ENCODE results near the gene MSL1. TPM values are rescaled to one million over a fixed set of nuclear protein-coding genes. Genes with fewer than 3 reads are reported as not detected.
"Not testable (repeated sequence)": the region's sequence is repeated elsewhere in the genome, so short reads cannot be mapped to it uniquely, and the experiment has no call there.

MSL1 gene
- total RNA-seq, 1 experiment from 2014 or later: 59.8 TPM

DNA sequence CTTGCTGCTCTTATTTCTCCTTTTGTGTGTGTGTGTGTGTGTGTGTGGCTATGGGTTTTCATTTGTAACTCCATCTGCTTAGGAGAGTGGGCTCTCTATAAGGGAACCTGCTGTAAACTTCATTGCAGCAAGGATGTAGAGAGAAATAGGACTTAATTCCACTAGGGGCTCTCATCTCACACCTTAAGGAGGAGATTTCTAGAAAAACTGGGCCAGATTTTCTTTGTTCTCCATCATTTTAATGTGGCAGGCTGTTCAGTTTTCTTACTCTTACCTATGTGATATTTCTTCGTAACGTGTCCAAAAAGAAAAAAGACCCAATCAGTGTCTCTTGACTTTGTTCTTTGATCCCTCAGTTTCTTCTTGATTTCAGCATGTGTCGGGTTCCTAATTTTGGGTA is 14.0 kb downstream of the MSL1 start:
- Mint-ChIP-seq H3K27me3 (ENCODE audit: insufficient read depth, unreplicated experiment) (no peaks in the 10 kb centered on the region), H3K36me3 (ENCODE audit: insufficient read depth, unreplicated experiment) (peaks cover 86% of the 10 kb centered on the region), H3K27ac (ENCODE audit: low read depth, unreplicated experiment) (peak overlapping the region; percentile 21), H3K9me3 (ENCODE audit: unreplicated experiment) (no peaks in the 10 kb centered on the region), H3K4me3 (ENCODE audit: unreplicated experiment) (no peak overlapping the region), H3K4me1 (ENCODE audit: insufficient read depth, unreplicated experiment) (peaks cover 8% of the 10 kb centered on the region)
- no TSS peak for BruUV-seq (replicated peaks)
- TF ChIP-seq, protein P1, sequence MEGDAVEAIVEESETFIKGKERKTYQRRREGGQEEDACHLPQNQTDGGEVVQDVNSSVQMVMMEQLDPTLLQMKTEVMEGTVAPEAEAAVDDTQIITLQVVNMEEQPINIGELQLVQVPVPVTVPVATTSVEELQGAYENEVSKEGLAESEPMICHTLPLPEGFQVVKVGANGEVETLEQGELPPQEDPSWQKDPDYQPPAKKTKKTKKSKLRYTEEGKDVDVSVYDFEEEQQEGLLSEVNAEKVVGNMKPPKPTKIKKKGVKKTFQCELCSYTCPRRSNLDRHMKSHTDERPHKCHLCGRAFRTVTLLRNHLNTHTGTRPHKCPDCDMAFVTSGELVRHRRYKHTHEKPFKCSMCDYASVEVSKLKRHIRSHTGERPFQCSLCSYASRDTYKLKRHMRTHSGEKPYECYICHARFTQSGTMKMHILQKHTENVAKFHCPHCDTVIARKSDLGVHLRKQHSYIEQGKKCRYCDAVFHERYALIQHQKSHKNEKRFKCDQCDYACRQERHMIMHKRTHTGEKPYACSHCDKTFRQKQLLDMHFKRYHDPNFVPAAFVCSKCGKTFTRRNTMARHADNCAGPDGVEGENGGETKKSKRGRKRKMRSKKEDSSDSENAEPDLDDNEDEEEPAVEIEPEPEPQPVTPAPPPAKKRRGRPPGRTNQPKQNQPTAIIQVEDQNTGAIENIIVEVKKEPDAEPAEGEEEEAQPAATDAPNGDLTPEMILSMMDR (IDR thresholded peaks at IDR 0.05; ENCODE audit: unreplicated experiment): no peak
- POLR2A ChIA-PET: interaction anchor here (0.6 to 6.7 kb wide), 2 partner anchors 22 to 35 kb away, joined by 3 to 129 read pairs; partner anchors contain the start of gene NR1D1
- no peak for DNase-seq (ENCODE audit: unreplicated experiment)
- CTCF ChIA-PET: interaction anchor here (2.0 to 2.3 kb wide), 2 partner anchors 12 to 32 kb away, joined by 7 to 8 read pairs; no protein-coding TSS in a partner anchor
- intact Hi-C loops (cut with micrococcal nuclease): no loop called here

DNA sequence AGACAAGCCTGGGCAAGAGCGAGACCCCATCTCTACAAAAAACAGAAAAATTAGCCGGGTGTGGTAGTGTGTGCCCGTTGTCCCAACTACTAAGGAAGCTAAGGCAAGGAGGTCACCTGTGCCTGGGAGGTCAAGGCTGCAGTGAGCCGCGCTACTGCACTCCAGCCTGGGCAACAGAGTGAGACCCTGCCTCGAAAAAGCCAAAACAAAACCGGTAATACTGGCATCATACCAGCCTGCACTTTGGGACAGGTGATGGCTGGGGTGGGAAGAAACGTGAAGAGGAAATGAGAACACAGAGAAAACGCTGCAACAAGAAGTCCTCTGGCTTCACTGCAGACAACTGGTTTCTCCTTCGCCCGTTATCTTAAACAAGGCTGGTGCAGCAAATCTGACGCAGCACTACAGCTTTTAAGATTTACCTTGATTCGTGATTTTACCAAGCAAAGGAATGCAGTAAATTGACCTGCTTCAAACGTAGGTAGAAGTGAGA is 17.8 kb downstream of the MSL1 start:
- POLR2A ChIA-PET: interaction anchor here (0.6 to 6.7 kb wide), 33 partner anchors 10 to 400 kb away, joined by 3 to 160 read pairs (median 5); partner anchors contain the start of genes CDC6, CSF3, MED24 and MSL1
- intact Hi-C loops (cut with micrococcal nuclease): loop anchor here (1.0 kb wide), 1 partner anchor 15 kb away; no protein-coding TSS in a partner anchor
- H3K36me3 Mint-ChIP-seq (ENCODE audit: insufficient read depth, unreplicated experiment): peaks cover 73% of the 10 kb centered on the region
- H3K9me3 Mint-ChIP-seq (ENCODE audit: unreplicated experiment): no peaks in the 10 kb centered on the region
- peak overlapping the region; percentile 90 for H3K4me3 Mint-ChIP-seq (ENCODE audit: unreplicated experiment)
- DNase-seq (ENCODE audit: unreplicated experiment): no peak
- CTCF ChIA-PET: interaction anchor here (0.6 to 3.6 kb wide), 10 partner anchors 16 to 1411 kb away, joined by 3 to 23 read pairs (median 3); no protein-coding TSS in a partner anchor
- peaks cover 8% of the 10 kb centered on the region for H3K4me1 Mint-ChIP-seq (ENCODE audit: insufficient read depth, unreplicated experiment)
- no peaks in the 10 kb centered on the region for H3K27me3 Mint-ChIP-seq (ENCODE audit: insufficient read depth, unreplicated experiment)
- BruUV-seq (replicated peaks): TSS peak; percentile 77
- TF ChIP-seq, protein P1 (IDR thresholded peaks at IDR 0.05; ENCODE audit: unreplicated experiment): no peak
- H3K27ac Mint-ChIP-seq (ENCODE audit: low read depth, unreplicated experiment): peak overlapping the region; percentile 81

DNA sequence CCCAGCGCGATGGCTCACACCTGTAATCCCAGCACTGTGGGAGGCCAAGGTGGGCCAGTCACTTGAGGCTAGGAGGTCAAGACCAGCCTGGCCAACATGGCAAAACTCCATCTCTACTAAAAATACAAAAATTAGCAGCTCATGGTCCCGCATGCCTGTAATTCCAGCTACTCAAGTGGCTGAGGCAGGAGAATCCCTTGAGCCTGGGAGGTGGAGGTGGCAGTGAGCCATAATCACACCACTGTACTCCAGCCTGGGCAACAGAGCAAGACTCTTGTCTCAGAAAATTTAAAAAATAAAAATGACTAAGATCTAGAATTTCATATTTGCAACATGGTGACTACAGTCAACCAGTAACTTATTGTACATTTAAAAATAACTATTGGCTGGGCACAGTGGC is 21.4 kb downstream of the MSL1 start:
- ChIA-PET CTCF (interaction anchor here (0.6 to 0.9 kb wide), 3 partner anchors 10 to 116 kb away, joined by 3 to 6 read pairs (median 4); no protein-coding TSS in a partner anchor), POLR2A (interaction anchor here (0.6 to 0.7 kb wide), 3 partner anchors 30 to 83 kb away, joined by 3 read pairs; no protein-coding TSS in a partner anchor)
- H3K4me3 Mint-ChIP-seq (ENCODE audit: unreplicated experiment); H3K27ac Mint-ChIP-seq (ENCODE audit: low read depth, unreplicated experiment); DNase-seq (ENCODE audit: unreplicated experiment); H3K27me3 Mint-ChIP-seq (ENCODE audit: insufficient read depth, unreplicated experiment); intact Hi-C loops (cut with micrococcal nuclease); H3K9me3 Mint-ChIP-seq (ENCODE audit: unreplicated experiment); BruUV-seq (replicated peaks): not testable (repeated sequence)
- Mint-ChIP-seq H3K4me1 (ENCODE audit: insufficient read depth, unreplicated experiment) (peaks cover 11% of the 10 kb centered on the region), H3K36me3 (ENCODE audit: insufficient read depth, unreplicated experiment) (peaks cover 73% of the 10 kb centered on the region)

DNA sequence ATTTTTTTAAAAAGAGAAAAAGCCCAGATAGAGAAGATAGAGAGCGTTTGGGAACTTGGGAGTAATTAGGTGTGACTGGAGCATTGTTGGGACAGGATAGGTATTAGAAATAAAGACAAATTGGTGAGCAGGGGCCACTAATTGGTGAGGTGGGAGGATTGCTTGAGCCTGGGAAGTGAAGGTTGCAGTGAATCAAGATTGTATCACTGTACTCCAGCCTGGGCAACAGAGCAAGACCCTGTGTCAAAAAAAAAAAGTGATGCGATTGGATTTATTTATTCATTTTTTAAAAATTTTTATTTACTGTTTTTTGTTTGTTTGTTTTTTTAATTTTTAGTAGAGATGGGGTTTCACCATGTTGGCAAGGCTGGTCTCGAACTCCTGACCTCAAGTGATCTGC is 23.7 kb downstream of the MSL1 start:
- no peak for DNase-seq (ENCODE audit: unreplicated experiment)
- Mint-ChIP-seq H3K4me3 (ENCODE audit: unreplicated experiment) (no peak overlapping the region), H3K27me3 (ENCODE audit: insufficient read depth, unreplicated experiment) (no peaks in the 10 kb centered on the region), H3K4me1 (ENCODE audit: insufficient read depth, unreplicated experiment) (peaks cover 24% of the 10 kb centered on the region), H3K27ac (ENCODE audit: low read depth, unreplicated experiment) (no peak overlapping the region), H3K9me3 (ENCODE audit: unreplicated experiment) (no peaks in the 10 kb centered on the region), H3K36me3 (ENCODE audit: insufficient read depth, unreplicated experiment) (peaks cover 84% of the 10 kb centered on the region)
- ChIA-PET POLR2A (interaction anchor here (0.6 to 1.0 kb wide), 2 partner anchors 23 to 48 kb away, joined by 3 read pairs; no protein-coding TSS in a partner anchor), CTCF (interaction anchor here (0.8 to 0.9 kb wide), 2 partner anchors 9 to 57 kb away, joined by 3 read pairs; no protein-coding TSS in a partner anchor)
- BruUV-seq (replicated peaks): no TSS peak
- intact Hi-C loops (cut with micrococcal nuclease): no loop called here
- TF ChIP-seq, protein P1 (IDR thresholded peaks at IDR 0.05; ENCODE audit: unreplicated experiment): no peak

Measured in MCF 10A (cell line).